HG02798 (cell line): ENCODE results near the gene ERC2.
"Not testable (repeated sequence)": the region's sequence is repeated elsewhere in the genome, so short reads cannot be mapped to it uniquely, and the experiment has no call there.

Experiments
- ATAC-seq: cut with Tn5 transposase; IDR thresholded peaks from one replicate; pipeline ENCODE4 v1.9.1; 2021; ENCODE audit warnings: mild to moderate bottlenecking; ENCODE audit not compliant: unreplicated experiment, poor library complexity

The ERC2 gene

DNA sequence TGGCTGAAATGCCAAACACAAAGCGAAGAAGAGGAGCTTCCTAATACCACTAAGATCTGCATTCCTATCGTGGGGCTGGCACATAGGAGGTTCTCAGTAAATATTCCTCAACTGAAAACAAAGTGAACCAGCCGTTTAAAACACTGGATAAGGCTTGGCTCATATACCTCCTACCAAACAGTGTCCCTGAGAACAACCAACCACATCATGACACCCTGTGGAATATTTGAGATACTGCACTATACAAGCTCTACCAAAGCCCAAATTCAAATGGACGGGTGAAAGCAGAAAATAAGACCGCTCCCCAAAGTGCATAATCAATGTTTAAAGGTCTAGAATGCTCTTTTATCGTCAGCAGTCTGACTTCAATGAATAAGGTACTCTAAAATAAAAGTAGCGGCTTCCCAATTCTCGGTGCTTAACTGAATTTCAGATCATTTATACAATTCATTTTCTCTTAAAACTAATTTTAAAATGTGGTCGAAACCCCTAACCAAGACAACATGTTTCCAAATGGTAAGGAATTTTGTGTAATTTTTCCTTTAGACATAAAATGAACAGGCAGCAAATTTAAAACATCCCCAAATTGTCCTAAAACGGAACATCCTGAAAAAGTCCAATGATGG lies 425.8 kb downstream of the ERC2 start:
- ATAC-seq = no peak

DNA sequence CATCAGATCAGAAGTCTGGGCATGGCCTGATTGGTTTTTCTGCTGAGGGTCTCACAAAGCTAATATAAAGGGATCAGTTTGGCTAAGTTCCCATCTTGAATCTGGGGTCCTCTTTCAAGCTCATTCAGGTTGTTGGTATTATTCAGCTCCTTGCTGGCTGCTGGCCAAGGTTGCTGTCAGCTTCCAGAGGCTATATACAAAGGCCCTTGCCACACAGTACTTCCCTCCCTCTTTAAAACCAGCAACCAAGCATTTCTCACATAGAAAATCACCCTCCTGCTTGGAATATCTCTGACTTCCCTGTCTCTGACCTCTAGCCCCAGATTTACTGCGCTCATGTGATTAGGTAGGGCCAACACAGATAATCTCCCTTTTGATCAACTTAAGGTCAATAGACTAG lies 442.9 kb downstream of the ERC2 start:
- no peak for ATAC-seq

DNA sequence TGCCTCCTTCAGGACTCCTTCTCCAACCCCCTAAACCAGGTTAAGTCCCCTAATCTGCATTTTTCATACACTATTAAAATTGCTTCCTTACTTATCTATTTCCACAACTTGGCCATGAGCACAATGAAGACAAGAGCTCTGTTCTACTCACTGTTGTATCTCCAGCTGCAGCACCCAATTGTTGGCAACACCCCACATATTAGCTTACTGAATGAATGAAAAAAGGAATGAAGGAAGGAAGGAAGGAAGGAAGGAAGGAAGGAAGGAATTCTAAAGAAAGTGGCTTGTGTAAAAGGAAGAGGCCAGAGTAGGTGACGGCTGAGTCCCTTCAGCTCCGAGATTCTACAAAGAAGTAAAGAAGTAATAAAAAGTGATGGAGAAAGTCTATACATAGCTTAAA lies 444.7 kb downstream of the ERC2 start:
- ATAC-seq = no peak

DNA sequence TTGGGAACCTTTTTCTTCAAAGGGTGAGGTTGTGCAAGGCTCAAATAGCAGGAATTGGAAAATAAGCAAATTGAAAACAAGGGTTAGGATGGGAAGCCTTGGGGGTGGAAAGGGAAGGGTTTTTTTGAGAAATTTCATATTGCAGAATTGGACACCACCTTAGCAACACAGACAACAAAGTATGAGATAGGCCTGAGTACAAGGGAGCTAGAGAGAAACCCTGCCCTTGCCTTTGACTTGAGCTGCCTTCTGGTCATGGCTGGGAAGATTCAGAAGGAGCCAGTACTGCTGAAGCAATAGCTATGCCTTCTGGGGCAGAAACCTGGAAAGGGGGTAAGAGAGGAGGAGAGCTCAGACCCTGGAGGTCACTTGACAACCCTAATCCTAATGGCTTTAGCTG lies 445.6 kb downstream of the ERC2 start:
- ATAC-seq = no peak

DNA sequence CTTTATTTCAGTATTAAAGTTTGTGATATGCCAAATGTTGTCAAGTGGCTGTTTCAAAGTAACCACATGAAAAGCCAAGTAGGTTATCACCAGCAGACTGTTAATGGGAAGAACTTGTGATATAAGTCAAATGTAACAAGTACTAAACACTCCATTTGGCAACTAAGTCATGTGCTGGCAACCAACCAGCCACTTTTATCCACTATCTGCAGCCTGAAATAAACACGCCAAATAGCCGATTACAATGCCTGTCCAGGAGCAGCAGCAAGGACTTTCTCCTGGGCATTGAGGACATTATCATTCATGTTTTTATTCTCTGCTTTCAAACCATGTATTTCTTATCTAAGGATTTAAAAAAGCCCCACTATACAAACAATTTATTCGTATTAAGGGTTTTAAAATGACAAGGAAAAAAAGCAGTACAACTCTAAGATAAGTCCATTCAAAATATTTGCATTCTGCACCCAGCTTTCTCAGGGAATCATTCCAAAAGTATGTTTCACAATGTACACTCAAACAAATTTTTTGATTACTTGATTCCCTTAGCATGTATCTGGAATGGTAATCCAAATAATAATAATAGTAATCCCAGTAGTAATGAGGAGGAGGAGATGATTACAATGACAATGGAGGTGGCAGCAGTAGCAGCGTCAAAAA lies 448.6 kb downstream of the ERC2 start:
- no peak for ATAC-seq

DNA sequence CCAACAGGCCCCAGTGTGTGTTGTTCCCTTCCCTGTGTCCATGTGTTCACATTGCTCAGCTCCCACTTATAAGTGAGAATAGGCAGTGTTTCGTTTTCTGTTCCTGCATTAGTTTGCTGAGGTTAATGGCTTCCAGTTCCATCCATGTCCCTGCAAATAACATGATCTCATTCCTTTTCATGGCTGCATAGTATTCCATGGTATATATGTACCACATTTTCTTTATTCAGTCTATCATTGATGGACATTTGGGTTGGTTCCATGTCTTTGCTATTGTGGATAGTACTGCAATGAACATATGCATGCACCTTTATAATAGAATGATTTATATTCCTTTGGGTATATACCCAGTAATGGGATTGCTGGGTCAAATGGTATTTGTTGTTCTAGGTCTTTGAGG lies 452.9 kb downstream of the ERC2 start:
- ATAC-seq = not testable (repeated sequence)

DNA sequence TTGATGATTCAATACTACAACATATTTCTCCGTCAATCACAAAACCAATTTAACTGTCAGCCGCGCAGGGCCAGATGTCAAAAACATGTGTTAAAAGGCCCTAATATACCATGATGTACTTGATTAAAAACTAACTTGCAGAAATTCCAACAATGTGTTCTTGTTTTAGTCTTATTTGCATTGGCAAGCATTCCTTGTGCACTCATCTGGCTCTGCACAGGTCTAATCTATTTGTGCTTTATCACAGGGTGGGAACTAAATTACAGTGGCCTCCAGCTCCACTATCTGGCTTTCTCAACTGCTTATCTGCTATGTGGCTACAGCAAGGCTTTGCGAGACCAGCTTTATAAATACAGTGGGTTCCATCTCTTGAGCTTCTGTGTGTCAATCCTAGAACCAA lies 455.5 kb downstream of the ERC2 start:
- no peak for ATAC-seq

DNA sequence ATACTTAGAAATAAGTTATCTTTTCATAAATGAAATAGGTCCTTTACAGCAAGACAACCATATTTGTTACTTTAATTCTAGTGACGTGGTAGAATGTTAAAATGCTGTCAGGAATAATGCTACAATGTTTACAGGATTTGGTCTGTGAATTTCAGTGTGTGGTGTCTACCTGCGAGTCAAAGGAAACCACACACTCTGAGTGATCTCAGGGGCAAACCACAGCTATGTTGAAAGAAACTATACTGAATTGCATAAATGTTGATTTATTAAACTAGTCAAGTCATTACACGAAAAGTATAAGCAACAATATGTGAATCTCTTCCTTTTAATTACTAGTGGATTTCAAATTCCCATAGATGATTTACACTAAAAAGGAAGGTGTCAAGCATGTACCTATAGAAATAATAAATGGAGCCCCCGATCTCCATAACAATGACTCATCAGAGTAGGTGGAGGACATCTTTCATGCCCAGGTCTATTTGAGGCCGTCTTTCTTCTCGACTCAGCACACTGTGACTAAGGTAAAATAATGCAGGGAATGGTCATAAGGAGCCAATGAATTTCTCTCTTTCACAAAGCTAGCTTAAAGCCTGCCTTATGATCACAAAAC lies 463.0 kb downstream of the ERC2 start:
- no peak for ATAC-seq

GRCh38 chr3:56003129-56003528 lies 465.1 kb downstream of the ERC2 start:
- ATAC-seq = no peak

GRCh38 chr3:56001991-56002390 lies 466.3 kb downstream of the ERC2 start:
- ATAC-seq = no peak

GRCh38 chr3:56001537-56001936 lies 466.7 kb downstream of the ERC2 start:
- ATAC-seq = no peak

DNA sequence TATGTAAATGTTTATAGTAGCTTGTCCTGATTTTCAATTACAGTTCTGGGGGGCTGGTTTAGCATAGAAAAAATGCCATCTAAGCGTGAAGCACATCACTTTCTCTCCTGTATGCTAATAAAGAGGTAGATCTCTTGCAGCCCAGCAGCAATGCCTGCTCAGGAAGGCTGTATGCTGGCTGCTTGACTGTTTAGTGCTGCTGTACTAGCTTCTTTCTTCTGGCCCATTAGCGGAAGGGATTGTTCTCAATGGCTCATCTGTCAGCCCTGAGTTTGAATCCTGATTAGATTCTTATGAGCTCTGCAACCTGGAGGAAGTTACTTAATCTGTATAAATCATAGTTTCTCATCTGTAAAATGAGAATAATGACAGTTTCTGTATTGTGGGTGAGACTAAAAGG lies 478.9 kb downstream of the ERC2 start:
- ATAC-seq = no peak

- ATAC-seq = no peak
Measured at GRCh38 chr3:55988905-55989304, 479.4 kb downstream of the ERC2 start.

DNA sequence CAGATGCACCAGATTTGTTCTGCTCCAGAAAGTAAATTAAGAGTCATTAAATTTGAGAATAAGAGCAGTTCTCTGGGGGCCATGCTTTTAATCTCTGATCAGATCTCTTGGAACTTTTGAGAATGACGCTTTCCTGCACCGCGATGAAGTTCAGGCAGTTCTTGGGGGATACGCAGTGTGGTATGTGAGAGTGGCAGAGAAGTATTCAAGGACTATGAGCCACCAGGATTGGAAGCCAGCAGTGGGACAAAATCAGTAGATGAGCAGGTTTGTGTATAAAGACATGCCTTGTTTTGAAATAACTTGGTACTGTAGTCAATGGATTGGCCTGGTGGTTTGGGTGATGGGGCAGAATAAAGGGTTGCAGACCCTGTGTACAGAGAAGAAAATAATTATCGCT lies 483.6 kb downstream of the ERC2 start:
- ATAC-seq = no peak

GRCh38 chr3:55978953-55979352 lies 489.3 kb downstream of the ERC2 start:
- ATAC-seq = no peak

DNA sequence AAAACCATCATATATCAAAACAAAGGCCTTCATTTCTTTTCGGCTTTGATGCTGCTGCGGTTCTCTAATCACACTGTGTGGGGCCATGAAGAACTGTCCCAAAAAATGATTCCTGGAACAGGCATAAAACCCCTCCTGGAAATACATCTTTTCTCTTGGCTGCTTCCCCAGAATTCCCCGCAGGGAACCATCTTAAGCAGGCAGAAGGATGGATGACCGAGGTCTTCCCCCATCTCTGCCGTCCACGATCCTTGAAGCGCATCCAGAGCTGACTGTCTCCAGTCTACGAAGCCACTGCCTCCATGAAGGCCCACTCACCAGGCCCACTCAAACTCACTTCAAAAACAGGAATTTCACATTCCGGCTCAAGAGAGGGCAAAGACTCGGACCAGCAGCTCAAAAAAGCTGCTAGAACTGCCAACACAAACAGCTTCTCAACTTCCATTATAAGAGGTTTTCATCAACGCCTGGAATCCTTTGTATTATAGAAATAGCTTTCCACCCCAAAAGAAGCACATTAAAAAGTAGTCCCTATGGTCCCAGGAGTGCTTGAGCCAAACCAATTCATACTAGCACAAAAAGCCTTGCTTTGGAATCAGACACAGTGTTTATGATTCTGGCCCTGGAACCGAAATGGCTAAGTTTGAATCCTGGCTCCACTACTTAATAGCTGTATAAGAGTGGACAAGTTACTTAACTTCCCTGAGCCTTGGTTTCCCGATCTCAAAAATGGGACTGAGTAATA lies 493.7 kb downstream of the ERC2 start:
- no peak for ATAC-seq

GRCh38 chr3:55969634-55970033 lies 498.6 kb downstream of the ERC2 start:
- ATAC-seq = no peak

GRCh38 chr3:55968331-55968730 lies 499.9 kb downstream of the ERC2 start:
- no peak for ATAC-seq

DNA sequence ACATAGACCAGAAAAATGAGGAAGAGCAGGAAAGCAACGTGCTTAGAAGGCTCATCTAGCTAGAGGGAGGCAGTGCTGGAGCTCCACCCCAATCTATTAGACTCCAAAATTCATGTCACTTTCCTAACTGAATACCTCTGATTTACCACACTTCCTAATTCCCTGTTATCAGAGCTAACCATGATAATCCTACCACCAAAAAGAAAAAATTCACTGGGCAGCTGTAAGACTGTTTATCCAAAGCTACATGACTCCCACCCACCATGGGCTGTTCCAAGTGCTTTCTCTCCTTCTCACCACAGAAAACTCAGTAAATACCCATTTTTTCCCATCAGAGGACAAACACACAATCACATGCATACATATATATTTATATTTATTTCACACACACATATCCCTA lies 501.7 kb downstream of the ERC2 start:
- ATAC-seq = no peak

DNA sequence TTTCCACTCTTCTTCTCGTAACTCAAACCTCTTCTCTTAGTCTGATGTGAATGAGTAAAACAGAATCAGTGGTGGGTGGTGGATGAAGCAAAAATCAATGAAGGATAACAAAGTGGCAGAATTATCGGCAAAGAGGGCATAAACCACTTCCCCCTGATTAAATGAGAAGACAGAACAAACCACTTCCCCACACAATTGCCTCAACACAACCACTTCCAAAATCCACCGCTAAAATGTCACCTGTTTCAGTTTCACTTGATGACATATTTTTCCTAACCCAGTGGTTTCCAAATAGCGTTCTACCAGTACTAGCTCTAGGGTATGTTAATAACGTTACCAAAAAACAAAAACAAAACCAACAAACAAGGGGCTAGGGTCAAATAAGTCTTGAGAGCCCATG lies 502.5 kb downstream of the ERC2 start:
- no peak for ATAC-seq

DNA sequence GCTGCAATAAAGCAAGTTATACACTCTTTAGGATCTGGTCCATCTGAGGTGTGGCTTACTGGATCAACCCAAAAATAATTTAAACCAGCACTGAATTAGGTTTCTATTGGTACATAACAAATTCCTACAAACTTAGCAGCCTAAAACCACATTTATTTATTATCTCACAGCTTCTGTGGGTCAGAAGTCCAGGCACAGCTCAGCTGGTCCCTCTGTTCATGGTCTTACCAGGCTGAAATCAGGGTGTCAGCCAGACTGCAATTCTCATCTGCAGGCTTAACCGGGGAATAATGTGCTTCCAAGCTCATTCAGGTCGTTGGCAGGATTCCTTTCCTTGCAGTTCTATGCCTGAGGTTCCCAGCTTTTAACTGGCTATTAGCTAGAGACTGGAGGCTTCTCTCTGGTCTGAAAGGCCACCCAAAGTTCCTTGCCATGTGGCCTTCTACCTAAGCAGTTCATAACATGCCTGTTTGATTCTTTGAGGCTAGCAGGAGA lies 503.7 kb downstream of the ERC2 start:
- no peak for ATAC-seq
